ENCODE measurements around the gene PDLIM7. TPM values are rescaled to one million over a fixed set of nuclear protein-coding genes. Genes with fewer than 3 reads are reported as not detected.

Gene PDLIM7
- total and polyA plus RNA-seq, 10 of the 15 experiments (the other 5 are each of a cell fraction or from before 2014, with no cell fraction given): 0.82 to 36.6 (median 19.3) TPM

DNA sequence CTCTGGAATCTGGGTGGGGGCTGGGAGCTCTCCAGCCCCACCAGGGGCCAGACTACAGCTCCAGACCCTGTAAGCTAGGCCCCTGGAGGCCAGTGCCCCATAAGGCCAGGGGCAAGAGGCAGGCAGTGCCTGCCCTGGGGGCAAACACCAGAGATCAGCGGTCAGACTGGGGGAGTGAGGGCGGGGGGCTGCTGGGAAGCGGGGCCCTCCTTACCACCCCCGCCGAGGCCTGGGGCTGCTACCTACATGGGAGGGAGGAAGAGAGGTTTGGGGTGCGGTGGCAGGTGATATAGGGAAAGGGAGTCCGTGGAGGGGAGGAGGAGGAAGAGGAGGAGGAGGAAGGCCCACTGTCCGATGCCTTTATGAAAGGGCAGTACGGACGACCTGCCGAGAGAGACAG is 38.0 kb downstream of the PDLIM7 start:
- SMC1A ChIA-PET (ENCODE audit: uncharacterized antibody, unreplicated experiment): no interaction called here
- no peaks in the 10 kb centered on the region for H3K79me2 ChIP-seq (ENCODE audit: control insufficient read depth, insufficient read depth, low read length)
- RAD21 ChIA-PET (ENCODE audit: unreplicated experiment): no interaction called here
- no peak overlapping the region for H3K9ac ChIP-seq (ENCODE audit: control insufficient read depth, insufficient read depth, low read length)
- ATAC-seq (no peak), DNase-seq (ENCODE audit: low read depth, low spot score) (no peak), FAIRE-seq (no peak)
- in situ Hi-C loops (cut with MboI) (no loop called here), intact Hi-C loops (cut with micrococcal nuclease; ENCODE audit: unreplicated experiment) (no loop called here)
- CTCF ChIA-PET: interaction anchor here (1.3 kb wide), 2 partner anchors 13 to 70 kb away, joined by 3 read pairs; no protein-coding TSS in a partner anchor
- H3K4me1 ChIP-seq (ENCODE audit: control insufficient read depth, insufficient read depth, low read length): no peaks in the 10 kb centered on the region; the same call in 1 of the 2 replicates
- no peaks in the 10 kb centered on the region for H3K36me3 ChIP-seq (ENCODE audit: control insufficient read depth in 2 of 2, insufficient read depth in 2 of 2, low read length in 1 of 2)
- no peaks in the 10 kb centered on the region for H4K20me1 ChIP-seq (ENCODE audit: control insufficient read depth, insufficient read depth)
- no peak overlapping the region for H3K27ac ChIP-seq (ENCODE audit: control insufficient read depth, insufficient read depth)
- BruUV-seq (replicated peaks): no TSS peak
- no peaks in the 10 kb centered on the region for H3K9me3 ChIP-seq (replicated peaks; ENCODE audit: control insufficient read depth, insufficient read depth, low read length)
- no peak overlapping the region for H3K4me3 ChIP-seq
- 57% methylated on average over 3 of the region's 11 CpGs for WGBS (ENCODE audit: insufficient coverage, insufficient replicate concordance, low lambda C conversion rate, missing lambda C conversion rate)
- TF ChIP-seq NFIC (IDR thresholded peaks at IDR 0.05; ENCODE audit: low read depth, low read length) (no peak), NFYB (IDR thresholded peaks at IDR 0.05; ENCODE audit: insufficient read depth, low read depth, low read length) (no peak), SIN3A (IDR thresholded peaks at IDR 0.05; ENCODE audit: low read depth, low read length) (no peak), RAD51 (IDR thresholded peaks at IDR 0.05) (no peak), STAT3 (IDR thresholded peaks at IDR 0.05; ENCODE audit: low read depth, low read length) (no peak), WRNIP1 (IDR thresholded peaks at IDR 0.05; ENCODE audit: borderline replicate concordance, low read depth, low read length) (no peak), TCF12 (IDR thresholded peaks at IDR 0.05; ENCODE audit: low read depth, low read length) (no peak), ESRRA (IDR thresholded peaks at IDR 0.05; ENCODE audit: low read length) (no peak)
- no peak overlapping the region for H2AFZ ChIP-seq (ENCODE audit: control insufficient read depth, low read depth, low read length)
- H3K4me2 ChIP-seq (ENCODE audit: control insufficient read depth, insufficient read depth): no peak overlapping the region
- POLR2A ChIA-PET: interaction anchor here (1.1 kb wide), 1 partner anchor 72 kb away, joined by 3 read pairs; no protein-coding TSS in a partner anchor
- H3K27me3 ChIP-seq (replicated peaks in 1 of 2; ENCODE audit: control insufficient read depth in 2 of 2, insufficient read depth in 2 of 2, low read length in 1 of 2): no peaks in the 10 kb centered on the region

DNA sequence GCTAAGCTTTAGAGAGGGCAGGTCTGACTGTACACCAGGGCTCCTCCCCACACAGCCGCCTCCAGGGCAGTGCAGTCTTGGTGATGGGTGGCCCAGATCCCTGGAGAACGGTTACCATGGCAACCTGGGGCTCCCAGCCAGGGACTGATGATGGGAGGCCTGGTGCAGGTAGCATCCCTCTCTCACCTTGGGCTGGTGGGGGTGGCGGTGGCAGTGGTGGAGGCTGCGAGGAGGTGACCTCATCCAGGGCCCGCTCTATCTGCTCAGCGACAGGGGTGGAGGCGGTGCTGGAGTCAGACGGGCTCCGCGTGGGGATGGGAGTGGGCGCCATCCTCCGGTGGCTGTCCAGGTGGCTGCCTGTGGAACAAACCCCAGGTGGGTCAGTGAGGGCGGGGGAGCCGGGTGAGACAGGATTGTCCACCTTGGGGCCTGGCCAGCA is 38.5 kb downstream of the PDLIM7 start:
- ChIA-PET SMC1A (ENCODE audit: uncharacterized antibody, unreplicated experiment) (no interaction called here), CTCF (interaction anchor here (1.3 kb wide), 1 partner anchor 69 kb away, joined by 3 read pairs; no protein-coding TSS in a partner anchor), RAD21 (ENCODE audit: unreplicated experiment) (no interaction called here), POLR2A (interaction anchor here (1.1 kb wide), 1 partner anchor 71 kb away, joined by 3 read pairs; no protein-coding TSS in a partner anchor)
- Histone ChIP-seq H3K36me3 (ENCODE audit: control insufficient read depth in 2 of 2, insufficient read depth in 2 of 2, low read length in 1 of 2) (no peaks in the 10 kb centered on the region), H3K4me1 (ENCODE audit: control insufficient read depth, insufficient read depth, low read length) (peaks cover 2% of the 10 kb centered on the region), H3K9me3 (replicated peaks; ENCODE audit: control insufficient read depth, insufficient read depth, low read length) (no peaks in the 10 kb centered on the region), H3K27ac (ENCODE audit: control insufficient read depth, insufficient read depth) (no peak overlapping the region), H3K27me3 (replicated peaks in 1 of 2; ENCODE audit: control insufficient read depth in 2 of 2, insufficient read depth in 2 of 2, low read length in 1 of 2) (no peaks in the 10 kb centered on the region), H2AFZ (ENCODE audit: control insufficient read depth, low read depth, low read length) (no peak overlapping the region), H3K4me3 (no peak overlapping the region), H4K20me1 (ENCODE audit: control insufficient read depth, insufficient read depth) (no peaks in the 10 kb centered on the region), H3K9ac (ENCODE audit: control insufficient read depth, insufficient read depth, low read length) (no peak overlapping the region), H3K79me2 (ENCODE audit: control insufficient read depth, insufficient read depth, low read length) (no peaks in the 10 kb centered on the region; the same call in 1 of the 2 replicates), H3K4me2 (ENCODE audit: control insufficient read depth, insufficient read depth) (no peak overlapping the region)
- TF ChIP-seq BHLHE40 (IDR thresholded peaks at IDR 0.05; ENCODE audit: borderline replicate concordance in 1 of 2, low read depth in 2 of 2, low read length in 1 of 2): no peak
- TF ChIP-seq BMI1 (IDR thresholded peaks at IDR 0.05; ENCODE audit: borderline replicate concordance): peak; percentile 46; the same call in 1 of the 2 replicates
- no peak for DNase-seq (ENCODE audit: low read depth, low spot score)
- in situ Hi-C loops (cut with MboI) (no loop called here), intact Hi-C loops (cut with micrococcal nuclease; ENCODE audit: unreplicated experiment) (no loop called here)
- no peak for ATAC-seq
- 74% methylated on average over 14 of the region's 14 CpGs for WGBS (ENCODE audit: insufficient coverage, insufficient replicate concordance, low lambda C conversion rate, missing lambda C conversion rate)
- no peak for FAIRE-seq
- BruUV-seq (replicated peaks): no TSS peak

Data from GM12878 (cell line).